GM12878 (cell line): Measurements from ENCODE around the gene CAV1.

ENCODE experiments used
- BCL3 ChIP-seq: IDR thresholded peaks from 2 replicates; pipeline ENCODE4 v1.6.1; 2011; ENCODE audit warnings: borderline replicate concordance, low read depth, mild to moderate bottlenecking, moderate library complexity, low read length; ENCODE audit not compliant: insufficient read depth, poor library complexity, severe bottlenecking
- BMI1 ChIP-seq: fragments of 450-650 bp; IDR thresholded peaks from 2 replicates; pipeline ENCODE4 v1.6.1; 2016; ENCODE audit warnings: mild to moderate bottlenecking, moderate library complexity, borderline replicate concordance
- CTCF ChIP-seq, 3 experiments: IDR thresholded peaks in 2 of 3; conservative IDR thresholded peaks in 1 of 3; 2 replicates each; pipeline ENCODE4 v1.5.1; 2011; ENCODE audit warnings: low read depth in 3 of 3, low read length in 3 of 3, mild to moderate bottlenecking in 3 of 3, control low read depth in 2 of 3, moderate library complexity in 2 of 3, inconsistent platforms in 1 of 3, mixed read lengths in 1 of 3; ENCODE audit not compliant: control insufficient read depth in 2 of 3, insufficient read depth in 1 of 3; ENCODE audit errors: extremely low read depth in 1 of 3
- KAT2A ChIP-seq: conservative IDR thresholded peaks from 2 replicates; pipeline ENCODE4 v1.6.1; 2011; ENCODE audit warnings: low read depth, low read length; ENCODE audit not compliant: control insufficient read depth
- MXI1 ChIP-seq: fragments of 150-350 bp; IDR thresholded peaks from 2 replicates; pipeline ENCODE4 v1.6.1; 2011; ENCODE audit warnings: low read depth, mild to moderate bottlenecking, inconsistent platforms, low read length, improper control_type of control experiment
- PBX3 ChIP-seq: IDR thresholded peaks from 2 replicates; pipeline ENCODE4 v1.6.1; 2011; ENCODE audit warnings: mild to moderate bottlenecking, low read depth, low read length, moderate library complexity; ENCODE audit not compliant: insufficient replicate concordance
- PKNOX1 ChIP-seq: fragments of 450-650 bp; IDR thresholded peaks from 2 replicates; pipeline ENCODE4 v1.6.1; 2016; ENCODE audit warnings: mild to moderate bottlenecking
- POLR2AphosphoS5 ChIP-seq: IDR thresholded peaks from 2 replicates; pipeline ENCODE4 v1.6.1; 2011; ENCODE audit warnings: mild to moderate bottlenecking, low read length, inconsistent platforms
- RAD21 ChIP-seq: IDR thresholded peaks from 2 replicates; pipeline ENCODE4 v1.6.1; 2011; ENCODE audit warnings: mild to moderate bottlenecking, low read depth, low read length, moderate library complexity; ENCODE audit not compliant: insufficient read depth
- USF1 ChIP-seq: IDR thresholded peaks from 2 replicates; pipeline ENCODE4 v1.6.1; 2011; ENCODE audit warnings: borderline replicate concordance, low read depth, mild to moderate bottlenecking, moderate library complexity, mixed read lengths, low read length; ENCODE audit not compliant: insufficient read depth; ENCODE audit errors: extremely low read length
- ZBTB40 ChIP-seq: fragments of 450-650 bp; IDR thresholded peaks from 2 replicates; pipeline ENCODE4 v1.6.1; 2016; ENCODE audit warnings: mild to moderate bottlenecking, moderate library complexity, borderline replicate concordance

- TF ChIP-seq BMI1 (no peak), CTCF (IDR thresholded peaks at IDR 0.05 in 2 of 3, conservative IDR thresholded peaks at IDR 0.05 in 1 of 3; ENCODE audit: control insufficient read depth in 2 of 3, extremely low read depth in 1 of 3, insufficient read depth in 1 of 3, low read depth in 3 of 3, low read length in 3 of 3) (no peak), MXI1 (no peak), USF1 (no peak), PBX3 (no peak), RAD21 (no peak), BCL3 (no peak), KAT2A (no peak), ZBTB40 (no peak), POLR2AphosphoS5 (no peak), PKNOX1 (no peak)
These were observed 10.0 kb downstream of the CAV1 start for GRCh38 chr7:116534790-116535189.
